Thyroid gland (tissue), 4 donors: ENCODE measurements around the gene WDR37.

Source experiments
- CTCF ChIP-seq, 6 experiments: fragments of 200-600 bp in 3 of 6; fragments of 450-650 bp in 3 of 6; sonication (generic) in 3 of 6; IDR thresholded peaks; one replicate each; pipeline ENCODE4 v1.5.1; 2016 to 2019; ENCODE audit warnings: antibody characterized with exemption in 6 of 6, mild to moderate bottlenecking in 2 of 6, inconsistent platforms in 1 of 6, moderate library complexity in 1 of 6
- POLR2A ChIP-seq, 2 donors: fragments of 450-650 bp; IDR thresholded peaks; one replicate each; pipeline ENCODE4 v1.6.1; 2017; ENCODE audit warnings: antibody characterized with exemption in 2 of 2, mild to moderate bottlenecking in 2 of 2, moderate library complexity in 1 of 2

- no peak for TF ChIP-seq CTCF (IDR thresholded peaks at IDR 0.05)
- TF ChIP-seq POLR2A (IDR thresholded peaks at IDR 0.05), result no peak
Observed at GRCh38 chr10:1064964-1065247, 8.7 kb downstream of the WDR37 start.
